Fibroblast of villous mesenchyme (primary cell): Measurements from ENCODE around the gene SAMD4B. TPM values are rescaled to one million over a fixed set of nuclear protein-coding genes. Genes with fewer than 3 reads are reported as not detected.
A peak's percentile ranks its signal among the peaks of the same experiment; 100 is the strongest.

Source experiments
- DNase-seq: peaks from one replicate; pipeline ENCODE4 v3.0.0-alpha.2; 2010; ENCODE audit warnings: low read depth
- H3K4me3 ChIP-seq: 2 replicates; pipeline ENCODE4 v1.5.1; 2011; ENCODE audit warnings: low read depth, mild to moderate bottlenecking, low read length
- CTCF ChIP-seq: IDR thresholded peaks from 2 replicates; pipeline ENCODE4 v1.5.1; 2012; ENCODE audit warnings: low read depth, mild to moderate bottlenecking, low read length; ENCODE audit not compliant: insufficient read depth
- total RNA-seq: library from RNA; depleted of rRNA; stranded (reverse); fragments of >200 nt; gene quantifications from 2 replicates; pipeline ENCODE4 v1.2.3, GENCODE V29; 2012

SAMD4B gene
- total RNA-seq, 1 donor, result 38.0 TPM

DNA sequence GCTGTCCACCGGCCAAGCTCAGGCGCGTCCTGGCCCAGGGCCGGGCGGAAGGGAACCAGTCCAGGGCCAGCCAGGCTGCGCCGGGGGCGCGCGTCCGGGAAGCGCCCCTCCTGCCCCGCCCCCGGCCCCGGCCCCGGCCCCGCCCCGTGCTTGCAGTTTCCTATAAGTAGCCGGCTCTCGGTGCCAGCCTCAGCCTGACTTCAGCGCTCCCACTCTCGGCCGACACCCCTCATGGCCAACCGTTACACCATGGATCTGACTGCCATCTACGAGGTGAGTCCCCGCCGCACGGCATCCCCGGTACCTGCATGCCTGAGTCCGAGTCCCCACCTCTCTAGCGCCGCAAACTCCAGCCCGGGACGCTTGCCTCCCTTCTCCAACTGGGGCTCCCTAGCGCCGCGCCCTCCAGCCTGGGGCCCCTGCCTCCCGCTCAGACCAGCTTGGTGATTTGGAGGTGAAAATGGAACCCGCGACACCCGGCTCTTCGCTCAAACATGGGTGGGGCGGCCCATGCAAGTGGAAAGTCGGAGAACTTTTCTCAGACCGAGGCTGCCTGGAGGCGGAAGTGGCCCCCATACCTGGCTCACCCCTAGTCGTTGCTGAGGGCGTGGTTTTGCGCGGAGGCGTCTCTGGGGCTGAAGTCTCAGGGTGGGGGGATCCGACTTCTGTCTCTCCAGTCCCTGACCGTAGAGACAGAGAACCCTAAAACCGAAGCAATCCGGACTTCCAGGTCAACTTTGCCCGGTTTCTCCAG, 64.6 kb downstream of the SAMD4B start, which contains the start of gene ZFP36:
ZFP36 (plus strand) TSS at position 192 of the 754 bp plus-strand sequence; CDS start at position 250, 58 bp downstream.
- DNase-seq, result peak; percentile 90
- no peak for TF ChIP-seq CTCF
- H3K4me3 ChIP-seq, result peak within 1 kb of the TSS; percentile 88

DNA sequence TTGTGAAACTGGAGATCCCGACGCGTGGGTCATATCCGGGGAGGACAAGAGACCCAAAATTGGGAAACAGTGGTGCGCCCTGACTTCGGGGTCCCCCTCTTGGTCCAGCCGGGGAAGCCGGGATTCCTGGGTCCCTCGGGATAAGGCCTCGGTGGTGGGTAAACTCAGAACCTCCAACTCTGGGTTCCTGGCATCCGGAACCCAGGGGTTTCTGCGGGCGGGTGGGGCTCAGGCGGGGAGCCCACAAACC, 65.1 kb downstream of the SAMD4B start:
- TF ChIP-seq CTCF, result no peak
- H3K4me3 ChIP-seq, result peak overlapping the region; percentile 88
- DNase-seq, result no peak

DNA sequence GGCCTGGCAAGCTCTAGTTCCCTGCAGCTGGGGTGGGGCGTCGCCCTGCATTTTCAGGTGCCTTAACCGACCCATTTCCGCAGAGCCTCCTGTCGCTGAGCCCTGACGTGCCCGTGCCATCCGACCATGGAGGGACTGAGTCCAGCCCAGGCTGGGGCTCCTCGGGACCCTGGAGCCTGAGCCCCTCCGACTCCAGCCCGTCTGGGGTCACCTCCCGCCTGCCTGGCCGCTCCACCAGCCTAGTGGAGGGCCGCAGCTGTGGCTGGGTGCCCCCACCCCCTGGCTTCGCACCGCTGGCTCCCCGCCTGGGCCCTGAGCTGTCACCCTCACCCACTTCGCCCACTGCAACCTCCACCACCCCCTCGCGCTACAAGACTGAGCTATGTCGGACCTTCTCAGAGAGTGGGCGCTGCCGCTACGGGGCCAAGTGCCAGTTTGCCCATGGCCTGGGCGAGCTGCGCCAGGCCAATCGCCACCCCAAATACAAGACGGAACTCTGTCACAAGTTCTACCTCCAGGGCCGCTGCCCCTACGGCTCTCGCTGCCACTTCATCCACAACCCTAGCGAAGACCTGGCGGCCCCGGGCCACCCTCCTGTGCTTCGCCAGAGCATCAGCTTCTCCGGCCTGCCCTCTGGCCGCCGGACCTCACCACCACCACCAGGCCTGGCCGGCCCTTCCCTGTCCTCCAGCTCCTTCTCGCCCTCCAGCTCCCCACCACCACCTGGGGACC, 65.6 kb downstream of the SAMD4B start:
- DNase-seq, result peak; percentile 25

DNA sequence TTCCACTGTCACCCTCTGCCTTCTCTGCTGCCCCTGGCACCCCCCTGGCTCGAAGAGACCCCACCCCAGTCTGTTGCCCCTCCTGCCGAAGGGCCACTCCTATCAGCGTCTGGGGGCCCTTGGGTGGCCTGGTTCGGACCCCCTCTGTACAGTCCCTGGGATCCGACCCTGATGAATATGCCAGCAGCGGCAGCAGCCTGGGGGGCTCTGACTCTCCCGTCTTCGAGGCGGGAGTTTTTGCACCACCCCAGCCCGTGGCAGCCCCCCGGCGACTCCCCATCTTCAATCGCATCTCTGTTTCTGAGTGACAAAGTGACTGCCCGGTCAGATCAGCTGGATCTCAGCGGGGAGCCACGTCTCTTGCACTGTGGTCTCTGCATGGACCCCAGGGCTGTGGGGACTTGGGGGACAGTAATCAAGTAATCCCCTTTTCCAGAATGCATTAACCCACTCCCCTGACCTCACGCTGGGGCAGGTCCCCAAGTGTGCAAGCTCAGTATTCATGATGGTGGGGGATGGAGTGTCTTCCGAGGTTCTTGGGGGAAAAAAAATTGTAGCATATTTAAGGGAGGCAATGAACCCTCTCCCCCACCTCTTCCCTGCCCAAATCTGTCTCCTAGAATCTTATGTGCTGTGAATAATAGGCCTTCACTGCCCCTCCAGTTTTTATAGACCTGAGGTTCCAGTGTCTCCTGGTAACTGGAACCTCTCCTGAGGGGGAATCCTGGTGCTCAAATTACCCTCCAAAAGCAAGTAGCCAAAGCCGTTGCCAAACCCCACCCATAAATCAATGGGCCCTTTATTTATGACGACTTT, 66.4 kb downstream of the SAMD4B start:
- peak; percentile 74 for DNase-seq
- TF ChIP-seq CTCF, result no peak
- H3K4me3 ChIP-seq, result peak overlapping the region; percentile 88

More for the DNA sequence above, 65.6 kb downstream of the SAMD4B start:
- TF ChIP-seq CTCF, result no peak
- peak overlapping the region; percentile 88 for H3K4me3 ChIP-seq

DNA sequence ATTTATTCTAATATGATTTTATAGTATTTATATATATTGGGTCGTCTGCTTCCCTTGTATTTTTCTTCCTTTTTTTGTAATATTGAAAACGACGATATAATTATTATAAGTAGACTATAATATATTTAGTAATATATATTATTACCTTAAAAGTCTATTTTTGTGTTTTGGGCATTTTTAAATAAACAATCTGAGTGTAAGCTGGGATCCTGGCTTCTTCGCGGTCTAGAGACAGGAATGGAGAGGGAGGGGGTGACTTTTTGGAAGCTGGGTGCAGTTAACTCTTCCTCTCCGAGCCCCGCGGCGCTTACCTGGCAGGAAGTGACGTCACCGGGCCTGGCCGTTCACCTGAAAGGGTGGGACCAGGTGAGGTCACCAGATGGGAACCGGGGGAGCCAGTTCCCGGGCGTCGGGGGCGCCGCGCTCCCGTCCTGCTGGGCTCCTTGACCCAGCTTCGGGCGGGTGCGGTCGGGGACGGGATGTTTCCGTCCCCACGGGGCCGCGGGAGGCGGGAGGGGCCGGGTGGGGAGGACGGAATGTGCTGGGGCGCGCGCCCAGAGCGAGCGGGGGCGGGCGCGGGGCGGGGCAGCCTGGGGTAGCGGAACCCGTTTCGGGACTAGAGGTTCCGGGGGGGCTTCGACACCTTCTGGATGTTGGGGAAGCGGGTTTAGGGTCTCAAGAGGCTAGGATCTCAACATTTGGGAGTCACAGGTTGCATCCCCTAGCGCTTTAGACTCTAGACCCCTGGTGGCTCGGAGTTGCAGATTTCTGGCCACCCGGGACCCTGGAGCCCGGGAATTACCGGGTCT, 67.2 kb downstream of the SAMD4B start:
- no peak for TF ChIP-seq CTCF
- peak; percentile 78 for DNase-seq
- peak overlapping the region; percentile 88 for H3K4me3 ChIP-seq

DNA sequence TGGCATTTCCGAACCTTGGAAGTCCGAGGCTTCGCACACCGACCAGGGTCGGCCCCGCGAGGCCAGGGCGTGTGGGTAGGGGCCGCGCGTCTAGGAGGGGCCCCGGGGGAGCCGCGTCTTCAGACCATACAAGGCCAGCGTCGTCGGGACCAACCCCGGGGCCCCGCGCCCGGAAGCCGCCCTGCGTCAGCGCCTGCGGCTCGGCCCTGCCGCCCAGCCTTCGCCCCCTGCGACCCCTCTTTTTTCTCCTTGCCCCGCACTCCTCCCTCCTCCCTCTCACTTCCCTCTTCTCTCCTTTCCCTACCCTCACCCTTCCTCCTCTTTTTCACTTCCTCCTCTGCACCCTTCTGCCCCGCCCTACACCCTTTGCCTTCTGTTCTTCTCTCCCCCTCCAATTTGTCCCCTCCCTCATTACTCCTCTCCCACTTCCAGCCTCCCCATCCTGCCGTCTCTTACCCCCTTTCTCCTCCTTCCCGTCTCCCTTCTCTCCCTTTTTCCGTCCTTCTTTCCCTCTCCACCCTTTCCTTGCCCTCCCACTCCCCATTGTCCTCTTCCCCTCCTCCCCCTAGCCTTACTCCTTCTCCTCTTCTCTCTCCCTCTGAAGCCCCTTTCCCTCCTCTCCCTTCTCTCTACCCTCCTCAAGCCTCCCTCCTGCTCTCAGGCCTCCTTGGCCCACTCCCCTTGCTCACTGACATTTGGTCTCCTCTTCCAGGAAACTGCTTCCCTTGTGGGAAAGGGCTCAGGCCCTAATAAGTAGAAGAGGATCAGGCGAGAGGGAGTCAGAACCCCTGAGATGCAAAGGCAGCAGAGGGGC, 68.0 kb downstream of the SAMD4B start:
- peak; percentile 82 for DNase-seq
- H3K4me3 ChIP-seq, result peak overlapping the region; percentile 88
- TF ChIP-seq CTCF, result no peak
